AG04450 (cell line): ENCODE measurements around the gene RASL11B. TPM values are rescaled to one million over a fixed set of nuclear protein-coding genes. Genes with fewer than 3 reads are reported as not detected.

ENCODE experiments used
- CTCF ChIA-PET: fragments of 300-600, 350-600 bp; formaldehyde crosslinking; extraction: SDS; loops from one replicate; lab custom pipeline; 2022; ENCODE audit warnings: antibody characterized with exemption, inconsistent platforms; lab: Charles Lee
- POLR2A ChIA-PET: fragments of 350-600 bp; formaldehyde crosslinking; extraction: SDS; loops from one replicate; lab custom pipeline; 2021; ENCODE audit warnings: antibody characterized with exemption, inconsistent platforms; lab: Yijun Ruan, JAX
- DNase-seq: peaks from one replicate; pipeline ENCODE4 v3.0.0-alpha.2; 2011; ENCODE audit warnings: low read depth, low spot score
- H3K27ac ChIP-seq: one replicate; pipeline ENCODE4 v1.5.1; 2012; ENCODE audit warnings: low read depth, low read length, control low read depth
- H3K27me3 ChIP-seq: one replicate; pipeline ENCODE4 v1.6.0; 2012; ENCODE audit warnings: low read length; ENCODE audit not compliant: control insufficient read depth, insufficient read depth
- H3K4me3 ChIP-seq: 2 replicates; pipeline ENCODE4 v1.5.1; 2011; ENCODE audit warnings: mild to moderate bottlenecking, low read depth, low read length, control low read depth
- H3K9me3 ChIP-seq: 2 replicates; pipeline ENCODE4 v1.5.1; 2012; ENCODE audit warnings: low read length; ENCODE audit not compliant: control insufficient read depth, insufficient read depth
- CTCF ChIP-seq: IDR thresholded peaks from 2 replicates; pipeline ENCODE4 v1.5.1; 2011; ENCODE audit warnings: low read depth, low read length, control low read depth, inconsistent platforms
- polyA plus RNA-seq: library from polyadenylated mRNA; depleted of rRNA; stranded (reverse); fragments of >200 nt; gene quantifications from 2 replicates; pipeline ENCODE4 v1.2.3, GENCODE V29; 2011

Gene RASL11B
- polyA plus RNA-seq, 1 experiment = 4.3 TPM

- TF ChIP-seq CTCF = no peak
- H3K27ac ChIP-seq = no peak overlapping the region
- no peaks in the 10 kb centered on the region for H3K27me3 ChIP-seq
- H3K9me3 ChIP-seq = no peaks in the 10 kb centered on the region
- no peak overlapping the region for H3K4me3 ChIP-seq
- DNase-seq = no peak
- POLR2A ChIA-PET = interaction anchor here (0.9 to 1.4 kb wide), 3 partner anchors 101 to 278 kb away, joined by 3 to 6 read pairs (median 5); no protein-coding TSS in a partner anchor
- CTCF ChIA-PET = interaction anchor here (0.6 to 1.8 kb wide), 4 partner anchors 29 to 179 kb away, joined by 3 to 10 read pairs (median 4); no protein-coding TSS in a partner anchor
These were observed 38.4 kb upstream of the RASL11B start for GRCh38 chr4:52823702-52824092.

DNA sequence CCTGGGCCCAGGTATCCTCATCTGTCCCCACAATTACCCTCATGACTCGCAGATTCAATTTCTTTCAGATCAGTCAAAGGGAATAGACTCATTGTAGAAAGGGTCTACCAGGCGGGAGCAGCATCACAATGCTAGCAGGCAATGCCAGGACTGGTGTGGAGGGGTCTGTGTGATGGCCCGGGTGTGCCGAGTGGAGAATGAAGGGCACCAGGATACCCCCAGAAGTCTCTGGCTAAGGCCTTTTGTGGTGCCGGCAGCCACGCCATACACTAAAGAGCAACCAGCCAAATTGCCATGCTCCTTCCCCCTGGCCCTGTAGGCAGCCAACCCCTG, 37.9 kb upstream of the RASL11B start:
- Histone ChIP-seq H3K4me3 (no peak overlapping the region), H3K27me3 (no peaks in the 10 kb centered on the region), H3K9me3 (no peaks in the 10 kb centered on the region), H3K27ac (no peak overlapping the region)
- CTCF ChIA-PET = interaction anchor here (1.2 kb wide), 1 partner anchor 158 kb away, joined by 3 read pairs; no protein-coding TSS in a partner anchor
- no peak for TF ChIP-seq CTCF
- DNase-seq = no peak
- POLR2A ChIA-PET = interaction anchor here (0.6 to 1.9 kb wide), 12 partner anchors 10 to 498 kb away, joined by 3 to 14 read pairs (median 4); partner anchors contain the start of gene RASL11B

DNA sequence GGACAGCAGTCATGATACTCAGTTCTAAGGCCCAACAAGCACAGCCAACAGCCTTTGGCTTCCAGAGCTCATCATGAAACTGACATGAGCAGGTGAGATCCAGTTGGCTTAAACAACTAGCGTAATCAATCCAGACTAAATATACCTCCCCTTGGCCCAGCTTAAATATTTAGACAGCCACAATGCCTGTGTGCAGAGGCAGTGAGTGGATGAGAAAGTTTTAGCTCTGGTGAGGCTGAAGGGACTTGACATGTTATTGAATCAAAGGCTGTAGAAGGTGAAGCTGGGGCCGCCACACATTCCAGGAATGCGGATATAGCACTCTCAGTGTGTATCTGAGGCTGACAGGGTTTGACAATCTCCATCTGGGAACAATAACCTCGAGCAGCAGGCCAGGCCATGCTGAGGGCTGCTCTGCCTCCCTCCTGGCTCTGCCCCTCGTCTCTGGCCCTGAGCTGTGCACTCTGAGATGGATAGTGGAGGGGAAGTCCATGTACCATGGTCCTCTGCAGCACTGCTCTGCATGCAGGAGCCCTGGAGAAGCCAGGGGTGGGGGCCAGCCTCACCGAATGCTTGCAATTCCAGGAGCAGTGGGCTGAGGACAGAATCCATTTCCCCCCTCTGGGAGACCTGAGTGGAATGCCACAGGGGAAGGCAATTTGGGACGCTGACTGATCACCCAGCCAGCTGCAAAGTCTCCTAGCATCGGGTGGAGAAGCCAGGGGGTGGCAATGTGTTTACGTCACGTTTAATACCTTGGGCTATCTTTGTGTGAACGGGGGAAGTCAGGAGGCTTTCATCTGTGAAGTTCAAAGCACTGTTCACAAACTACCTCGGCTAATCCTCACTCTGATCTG, 37.3 kb upstream of the RASL11B start:
- POLR2A ChIA-PET = interaction anchor here (0.6 to 1.9 kb wide), 15 partner anchors 11 to 497 kb away, joined by 3 to 14 read pairs (median 4); partner anchors contain the start of gene RASL11B
- Histone ChIP-seq H3K27ac (peak overlapping the region; percentile 57), H3K27me3 (no peaks in the 10 kb centered on the region), H3K9me3 (no peaks in the 10 kb centered on the region), H3K4me3 (no peak overlapping the region)
- CTCF ChIA-PET = interaction anchor here (1.1 to 1.2 kb wide), 3 partner anchors 157 to 279 kb away, joined by 3 to 7 read pairs (median 4); no protein-coding TSS in a partner anchor
- no peak for TF ChIP-seq CTCF
- DNase-seq = peak; percentile 92

DNA sequence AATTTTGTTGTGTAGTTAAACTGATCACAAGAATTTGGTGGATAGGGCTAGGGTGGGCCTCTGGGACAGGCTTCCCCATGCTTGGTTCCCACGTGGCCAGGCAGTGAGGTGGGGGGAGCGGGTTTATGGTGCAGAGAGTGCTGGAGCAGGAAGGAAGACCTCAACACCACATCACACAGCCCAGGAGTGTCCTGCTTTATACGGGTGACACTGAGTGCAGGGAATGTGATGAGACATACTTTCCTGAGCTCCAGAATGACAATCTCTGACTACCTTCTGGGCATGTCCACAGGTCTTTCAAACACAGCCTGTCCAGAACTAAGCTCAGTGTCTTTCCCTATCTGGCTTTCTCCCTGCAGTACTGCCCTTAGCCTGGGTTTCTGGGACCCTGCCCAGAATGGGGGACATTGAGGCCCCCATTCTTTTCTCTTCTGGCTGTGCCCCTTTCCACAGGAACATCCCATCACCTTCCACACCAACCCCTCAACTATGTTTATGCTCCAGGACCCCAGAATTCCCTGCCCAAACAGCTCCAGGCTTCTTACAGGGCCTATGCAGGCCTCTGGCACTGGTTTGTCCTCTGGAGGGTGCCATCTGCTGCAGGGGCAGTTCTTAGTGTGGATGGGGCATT, 36.5 kb upstream of the RASL11B start:
- POLR2A ChIA-PET = interaction anchor here (0.8 to 1.9 kb wide), 11 partner anchors 13 to 252 kb away, joined by 3 to 14 read pairs (median 5); partner anchors contain the start of gene RASL11B
- no peak for DNase-seq

More for the DNA sequence above, 36.5 kb upstream of the RASL11B start:
- Histone ChIP-seq H3K9me3 (no peaks in the 10 kb centered on the region), H3K4me3 (no peak overlapping the region), H3K27me3 (no peaks in the 10 kb centered on the region), H3K27ac (peak overlapping the region; percentile 57)
- TF ChIP-seq CTCF = no peak
- CTCF ChIA-PET = interaction anchor here (0.9 to 1.1 kb wide), 3 partner anchors 86 to 280 kb away, joined by 4 to 7 read pairs (median 5); no protein-coding TSS in a partner anchor
